Upper lobe of left lung (tissue), 6 donors: ENCODE measurements around the gene OR10AD1. TPM values are rescaled to one million over a fixed set of nuclear protein-coding genes. Genes with fewer than 3 reads are reported as not detected.

Source experiments
- ATAC-seq, 2 donors: fragments of 200-7000 bp; cut with Tn5 transposase; one replicate each; pipeline ENCODE4 v1.9.1; 2022; ENCODE audit warnings: mild to moderate bottlenecking in 2 of 2, moderate library complexity in 2 of 2; ENCODE audit not compliant: low FRiP score in 2 of 2
- DNase-seq, 2 donors: peaks; one replicate each; pipeline ENCODE4 v3.0.0-alpha.2; 2019 to 2020
- H3K27ac ChIP-seq, 4 donors: fragments of 200-600 bp; sonication (generic); one replicate each; pipeline ENCODE4 v1.5.1; 2016 to 2019
- H3K27me3 ChIP-seq, 4 donors: fragments of 200-600 bp; sonication (generic); one replicate each; pipeline ENCODE4 v1.5.1; 2017 to 2019
- H3K36me3 ChIP-seq, 4 donors: fragments of 200-600 bp; sonication (generic); one replicate each; pipeline ENCODE4 v1.5.1; 2016 to 2019
- H3K4me1 ChIP-seq, 4 donors: fragments of 200-600 bp; sonication (generic); one replicate each; pipeline ENCODE4 v1.5.1; 2018 to 2019
- H3K4me3 ChIP-seq, 4 donors: fragments of 200-600 bp; sonication (generic); one replicate each; pipeline ENCODE4 v1.5.1; 2017 to 2019; ENCODE audit warnings: mild to moderate bottlenecking in 2 of 4, moderate library complexity in 1 of 4
- H3K9me3 ChIP-seq, 4 donors: fragments of 200-600 bp; sonication (generic); one replicate each; pipeline ENCODE4 v1.5.1; 2018 to 2019
- EP300 ChIP-seq, 4 donors: sonication (generic); formaldehyde crosslinking; IDR thresholded peaks; one replicate each; pipeline ENCODE4 v1.5.1; 2017; ENCODE audit warnings: antibody characterized with exemption in 4 of 4, control low read depth in 2 of 4
- POLR2A ChIP-seq, 4 donors: fragments of 450-650 bp; IDR thresholded peaks; one replicate each; pipeline ENCODE4 v1.5.1; 2016 to 2017; ENCODE audit warnings: antibody characterized with exemption in 4 of 4, mild to moderate bottlenecking in 2 of 4
- POLR2AphosphoS5 ChIP-seq, 2 donors: sonication (generic); formaldehyde crosslinking; IDR thresholded peaks; one replicate each; pipeline ENCODE4 v1.5.1; 2017; ENCODE audit warnings: antibody characterized with exemption in 2 of 2
- WGBS, 2 donors: methylation state at CpG; one replicate each; pipeline ENCODE4 v1.1.5; 2017 to 2018; 5-methylcytosine and 5-hydroxymethylcytosine counted together
- total RNA-seq, 6 donors: library from RNA; depleted of rRNA in 4 of 6; stranded (reverse); fragments of >200 nt in 4 of 6; gene quantifications; one replicate each; pipeline versions ENCODE4 v1.1.0 to v1.2.1, GENCODE V29; 2016 to 2021
- TF ChIP-seq, protein P1 (sequence below), 6 experiments: fragments of 450-650 bp in 4 of 6; fragments of 200-600 bp in 2 of 6; sonication (generic) in 2 of 6; IDR thresholded peaks; one replicate each; pipeline ENCODE4 v1.5.1; 2016 to 2019; ENCODE audit warnings: antibody characterized with exemption in 6 of 6
- donor health status: DM: no; HTN: no; CAD: no; lungs with moderate emphysema.
- donor health status: DM: no; HTN: yes; CAD: no; lungs with severe emphysema.

The OR10AD1 gene
- total RNA-seq, 6 donors from 2014 or later: not detected

DNA sequence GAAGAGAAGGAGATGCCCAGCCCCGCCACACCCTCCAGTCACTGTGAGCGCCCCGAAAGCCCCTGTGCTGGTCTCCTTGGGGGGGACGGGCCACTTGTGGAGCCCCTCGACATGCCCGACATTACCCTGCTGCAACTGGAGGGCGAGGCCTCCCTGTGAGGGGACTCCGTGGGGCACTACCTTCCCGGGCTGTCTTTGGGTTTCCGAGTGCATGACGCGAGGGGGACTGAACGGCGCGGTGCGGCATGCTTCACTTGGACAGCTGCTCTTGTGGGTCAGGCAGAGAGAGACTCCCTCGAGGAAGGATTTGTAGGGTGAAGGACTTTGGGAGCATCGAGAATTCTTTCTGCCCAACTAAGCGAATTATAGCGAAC, 18.6 kb downstream of the OR10AD1 start:
- TF ChIP-seq POLR2AphosphoS5 (IDR thresholded peaks at IDR 0.05) (no peak), EP300 (IDR thresholded peaks at IDR 0.05) (no peak), POLR2A (IDR thresholded peaks at IDR 0.05) (no peak)
- TF ChIP-seq, protein P1, sequence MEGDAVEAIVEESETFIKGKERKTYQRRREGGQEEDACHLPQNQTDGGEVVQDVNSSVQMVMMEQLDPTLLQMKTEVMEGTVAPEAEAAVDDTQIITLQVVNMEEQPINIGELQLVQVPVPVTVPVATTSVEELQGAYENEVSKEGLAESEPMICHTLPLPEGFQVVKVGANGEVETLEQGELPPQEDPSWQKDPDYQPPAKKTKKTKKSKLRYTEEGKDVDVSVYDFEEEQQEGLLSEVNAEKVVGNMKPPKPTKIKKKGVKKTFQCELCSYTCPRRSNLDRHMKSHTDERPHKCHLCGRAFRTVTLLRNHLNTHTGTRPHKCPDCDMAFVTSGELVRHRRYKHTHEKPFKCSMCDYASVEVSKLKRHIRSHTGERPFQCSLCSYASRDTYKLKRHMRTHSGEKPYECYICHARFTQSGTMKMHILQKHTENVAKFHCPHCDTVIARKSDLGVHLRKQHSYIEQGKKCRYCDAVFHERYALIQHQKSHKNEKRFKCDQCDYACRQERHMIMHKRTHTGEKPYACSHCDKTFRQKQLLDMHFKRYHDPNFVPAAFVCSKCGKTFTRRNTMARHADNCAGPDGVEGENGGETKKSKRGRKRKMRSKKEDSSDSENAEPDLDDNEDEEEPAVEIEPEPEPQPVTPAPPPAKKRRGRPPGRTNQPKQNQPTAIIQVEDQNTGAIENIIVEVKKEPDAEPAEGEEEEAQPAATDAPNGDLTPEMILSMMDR (IDR thresholded peaks at IDR 0.05): no peak
- Histone ChIP-seq H3K9me3 (no peaks in the 10 kb centered on the region), H3K4me1 (peaks cover 16 to 26% (median 21%) of the 10 kb centered on the region in 4 donors), H3K36me3 (no peaks in the 10 kb centered on the region), H3K27ac (no peak overlapping the region), H3K27me3 (peaks cover 0 to 20% (median 13%) of the 10 kb centered on the region in 4 donors), H3K4me3 (peak overlapping the region in 3 of 4 donors; percentile 60 to 85 (median 63))
- DNase-seq: no peak
- 6 to 10% methylated on average over 16 to 17 of the region's 20 CpGs for WGBS, 2 donors
- ATAC-seq: no peak

DNA sequence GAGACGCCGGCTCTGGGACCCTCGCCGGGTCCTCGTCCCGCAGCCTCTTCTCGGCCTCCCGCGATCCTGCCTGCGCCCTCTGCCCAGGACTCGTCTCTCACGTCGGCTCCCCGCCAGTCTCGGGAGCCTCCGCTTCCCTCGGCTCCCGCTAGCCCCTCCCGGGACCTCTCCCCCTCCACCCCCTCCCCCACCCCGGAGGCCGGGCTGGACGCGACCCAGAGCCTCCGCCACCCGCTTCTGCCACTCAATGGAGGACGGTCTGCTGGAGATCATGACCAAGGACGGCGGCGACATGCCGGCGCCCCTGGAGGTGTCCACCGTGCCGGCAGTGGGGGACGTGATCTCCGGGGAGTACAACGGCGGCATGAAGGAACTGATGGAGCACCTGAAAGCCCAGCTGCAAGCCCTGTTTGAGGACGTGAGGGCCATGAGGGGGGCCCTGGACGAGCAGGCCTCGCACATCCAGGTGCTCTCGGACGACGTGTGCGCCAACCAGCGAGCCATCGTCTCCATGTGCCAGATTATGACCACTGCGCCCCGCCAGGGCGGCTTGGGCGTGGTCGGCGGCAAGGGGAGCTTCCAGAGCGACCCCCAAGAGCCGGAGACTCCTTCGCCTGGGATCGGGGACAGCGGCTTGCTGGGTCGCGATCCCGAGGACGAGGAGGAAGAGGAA, 19.1 kb downstream of the OR10AD1 start:
- no peak for TF ChIP-seq POLR2AphosphoS5 (IDR thresholded peaks at IDR 0.05)
- no peak for TF ChIP-seq POLR2A (IDR thresholded peaks at IDR 0.05)
- TF ChIP-seq, protein P1 (IDR thresholded peaks at IDR 0.05): no peak
- TF ChIP-seq EP300 (IDR thresholded peaks at IDR 0.05): no peak
- Histone ChIP-seq H3K4me3 (peak overlapping the region; percentile 37 to 85 (median 62)), H3K27me3 (peaks cover 0 to 20% (median 13%) of the 10 kb centered on the region in 4 donors), H3K9me3 (no peaks in the 10 kb centered on the region), H3K4me1 (peaks cover 16 to 26% (median 21%) of the 10 kb centered on the region in 4 donors), H3K27ac (peak overlapping the region in 2 of 4 donors; percentile 24 to 41), H3K36me3 (no peaks in the 10 kb centered on the region)
- ATAC-seq (peak in 1 of 2 donors; percentile 33), DNase-seq (peak in 1 of 2 donors; percentile 81)
- WGBS, 2 donors: 3% methylated on average over 12 to 21 of the region's 61 CpGs

DNA sequence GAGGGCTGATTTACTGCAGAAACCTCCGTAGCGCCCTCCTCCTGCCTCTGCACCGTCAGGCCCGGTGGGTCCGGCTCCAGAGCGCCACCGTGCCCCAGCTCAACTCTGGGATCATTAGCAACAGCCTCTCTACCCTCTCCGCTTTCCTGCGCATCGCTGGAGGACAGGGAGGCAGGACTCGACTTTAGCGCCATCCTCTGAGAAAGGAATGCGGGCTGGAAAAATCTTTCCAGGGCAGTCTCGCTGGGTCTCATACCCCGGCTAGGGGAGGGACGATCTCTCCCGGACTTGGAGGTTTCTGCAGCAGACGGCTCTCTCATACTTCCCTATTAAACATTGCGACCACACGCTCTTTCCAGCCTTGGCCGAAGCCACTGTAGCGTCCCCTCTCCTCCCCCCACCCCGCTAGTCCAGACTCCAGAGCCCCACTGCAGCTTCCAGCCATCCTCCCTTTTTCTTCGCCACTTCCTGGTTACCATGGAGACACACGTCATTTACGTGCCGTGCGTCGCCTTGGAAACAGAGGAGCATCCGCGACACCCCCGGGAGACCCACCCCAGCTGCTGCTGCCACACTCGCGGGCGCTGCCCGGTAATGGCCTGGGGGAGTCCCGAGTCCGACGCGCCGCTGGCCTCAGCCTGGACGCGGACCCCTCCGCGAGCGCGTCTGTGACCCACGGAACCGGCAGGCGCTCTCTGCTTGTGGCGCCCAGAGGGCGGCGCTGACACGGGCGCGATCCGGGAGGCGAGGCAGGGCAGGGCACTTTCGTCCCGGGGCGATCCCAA, 19.8 kb downstream of the OR10AD1 start, which contains the start of gene CCDC184:
TSS of gene CCDC184 (plus strand) at position 554 of the 785 bp plus-strand sequence. CDS start 479 bp downstream, outside the sequence.
- Histone ChIP-seq H3K27ac (peak within 1 kb of the TSS in 2 of 4 donors; percentile 24 to 41), H3K36me3 (no peaks in the 10 kb centered on the region), H3K9me3 (no peaks in the 10 kb centered on the region), H3K27me3 (peaks cover 0 to 20% (median 13%) of the 10 kb centered on the region in 4 donors), H3K4me3 (peak within 1 kb of the TSS; percentile 37 to 85 (median 62)), H3K4me1 (peaks cover 16 to 26% (median 21%) of the 10 kb centered on the region in 4 donors)
- ATAC-seq: peak; percentile 39 to 89
- 1% methylated on average over 19 to 49 of the region's 61 CpGs for WGBS, 2 donors
- TF ChIP-seq EP300 (IDR thresholded peaks at IDR 0.05) (no peak), POLR2AphosphoS5 (IDR thresholded peaks at IDR 0.05) (peak in 1 of 2 donors; percentile 19)
- TF ChIP-seq, protein P1 (IDR thresholded peaks at IDR 0.05): peak; percentile 10 to 53 (median 38)
- peak; percentile 71 to 91 for DNase-seq

GRCh38 chr12:48182631-48183030, 20.5 kb downstream of the OR10AD1 start:
- Histone ChIP-seq H3K36me3 (no peaks in the 10 kb centered on the region), H3K27ac (no peak overlapping the region), H3K4me3 (peak overlapping the region in 3 of 4 donors; percentile 60 to 85 (median 63)), H3K27me3 (peaks cover 0 to 20% (median 13%) of the 10 kb centered on the region in 4 donors), H3K4me1 (peaks cover 16 to 26% (median 21%) of the 10 kb centered on the region in 4 donors), H3K9me3 (no peaks in the 10 kb centered on the region)
- WGBS, 2 donors: 3 to 15% methylated on average over 5 to 7 of the region's 7 CpGs
- TF ChIP-seq, protein P1 (IDR thresholded peaks at IDR 0.05): no peak
- TF ChIP-seq EP300 (IDR thresholded peaks at IDR 0.05) (no peak), POLR2A (IDR thresholded peaks at IDR 0.05) (no peak), POLR2AphosphoS5 (IDR thresholded peaks at IDR 0.05) (no peak)
- no peak for DNase-seq
- no peak for ATAC-seq
